ENCODE data around the gene SPATS2. TPM values are rescaled to one million over a fixed set of nuclear protein-coding genes. Genes with fewer than 3 reads are reported as not detected.

Gene SPATS2
- total RNA-seq, 6 experiments from 2014 or later: 33.4 to 64.4 (median 50.9) TPM

- Mint-ChIP-seq H3K27ac (no peak overlapping the region), H3K4me1 (ENCODE audit: low read depth) (peaks cover 6% of the 10 kb centered on the region), H3K4me3 (no peak overlapping the region), H3K36me3 (ENCODE audit: low read depth) (peaks cover 12% of the 10 kb centered on the region; the same call in 1 of the 2 replicates), H3K27me3 (ENCODE audit: insufficient read depth) (peaks cover 2% of the 10 kb centered on the region; the same call in 1 of the 2 replicates), H3K9me3 (no peaks in the 10 kb centered on the region)
- TF ChIP-seq, protein P1, sequence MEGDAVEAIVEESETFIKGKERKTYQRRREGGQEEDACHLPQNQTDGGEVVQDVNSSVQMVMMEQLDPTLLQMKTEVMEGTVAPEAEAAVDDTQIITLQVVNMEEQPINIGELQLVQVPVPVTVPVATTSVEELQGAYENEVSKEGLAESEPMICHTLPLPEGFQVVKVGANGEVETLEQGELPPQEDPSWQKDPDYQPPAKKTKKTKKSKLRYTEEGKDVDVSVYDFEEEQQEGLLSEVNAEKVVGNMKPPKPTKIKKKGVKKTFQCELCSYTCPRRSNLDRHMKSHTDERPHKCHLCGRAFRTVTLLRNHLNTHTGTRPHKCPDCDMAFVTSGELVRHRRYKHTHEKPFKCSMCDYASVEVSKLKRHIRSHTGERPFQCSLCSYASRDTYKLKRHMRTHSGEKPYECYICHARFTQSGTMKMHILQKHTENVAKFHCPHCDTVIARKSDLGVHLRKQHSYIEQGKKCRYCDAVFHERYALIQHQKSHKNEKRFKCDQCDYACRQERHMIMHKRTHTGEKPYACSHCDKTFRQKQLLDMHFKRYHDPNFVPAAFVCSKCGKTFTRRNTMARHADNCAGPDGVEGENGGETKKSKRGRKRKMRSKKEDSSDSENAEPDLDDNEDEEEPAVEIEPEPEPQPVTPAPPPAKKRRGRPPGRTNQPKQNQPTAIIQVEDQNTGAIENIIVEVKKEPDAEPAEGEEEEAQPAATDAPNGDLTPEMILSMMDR (IDR thresholded peaks at IDR 0.05): no peak
- no peak for DNase-seq
Observed at GRCh38 chr12:49564686-49565405, 197.6 kb downstream of the SPATS2 start.

GRCh38 chr12:49565406-49566265, 198.4 kb downstream of the SPATS2 start:
- H3K4me3 Mint-ChIP-seq: no peak overlapping the region
- H3K4me1 Mint-ChIP-seq (ENCODE audit: low read depth): peaks cover 9% of the 10 kb centered on the region
- TF ChIP-seq, protein P1 (IDR thresholded peaks at IDR 0.05): no peak
- H3K27ac Mint-ChIP-seq: no peak overlapping the region
- peaks cover 12% of the 10 kb centered on the region; the same call in 1 of the 2 replicates for H3K36me3 Mint-ChIP-seq (ENCODE audit: low read depth)
- DNase-seq: no peak
- no peaks in the 10 kb centered on the region for H3K9me3 Mint-ChIP-seq
- H3K27me3 Mint-ChIP-seq (ENCODE audit: insufficient read depth): peaks cover 2% of the 10 kb centered on the region; the same call in 1 of the 2 replicates

- TF ChIP-seq, protein P1 (IDR thresholded peaks at IDR 0.05): no peak
- H3K4me3 Mint-ChIP-seq: no peak overlapping the region
- peaks cover 2% of the 10 kb centered on the region; the same call in 1 of the 2 replicates for H3K27me3 Mint-ChIP-seq (ENCODE audit: insufficient read depth)
- H3K36me3 Mint-ChIP-seq (ENCODE audit: low read depth): peaks cover 12% of the 10 kb centered on the region; the same call in 1 of the 2 replicates
- H3K27ac Mint-ChIP-seq: no peak overlapping the region
- no peak for DNase-seq
- no peaks in the 10 kb centered on the region for H3K9me3 Mint-ChIP-seq
- peaks cover 12% of the 10 kb centered on the region for H3K4me1 Mint-ChIP-seq (ENCODE audit: low read depth)
Observed at GRCh38 chr12:49566361-49566760, 199.1 kb downstream of the SPATS2 start.

DNA sequence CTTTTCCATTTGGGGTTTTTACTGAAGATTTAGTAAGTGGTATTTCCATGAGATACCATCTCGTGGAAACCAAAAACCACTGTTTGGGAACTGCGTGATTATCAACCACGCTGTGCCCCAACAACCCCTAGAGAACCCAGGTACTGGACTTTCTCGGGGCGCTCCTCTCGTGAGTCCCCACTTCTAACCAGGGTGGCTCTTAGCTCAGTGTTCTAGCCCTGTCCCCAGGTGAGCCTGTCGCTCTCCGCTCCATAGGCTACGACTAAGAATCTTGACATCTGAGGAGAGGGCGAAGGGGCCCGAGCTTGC, 200.0 kb downstream of the SPATS2 start:
- Mint-ChIP-seq H3K27ac (peak overlapping the region; percentile 99), H3K9me3 (no peaks in the 10 kb centered on the region), H3K36me3 (ENCODE audit: low read depth) (peaks cover 12% of the 10 kb centered on the region; the same call in 1 of the 2 replicates), H3K4me1 (ENCODE audit: low read depth) (peaks cover 12% of the 10 kb centered on the region), H3K4me3 (peak overlapping the region; percentile 98), H3K27me3 (ENCODE audit: insufficient read depth) (peaks cover 2% of the 10 kb centered on the region; the same call in 1 of the 2 replicates)
- DNase-seq: no peak
- TF ChIP-seq, protein P1 (IDR thresholded peaks at IDR 0.05): no peak

DNA sequence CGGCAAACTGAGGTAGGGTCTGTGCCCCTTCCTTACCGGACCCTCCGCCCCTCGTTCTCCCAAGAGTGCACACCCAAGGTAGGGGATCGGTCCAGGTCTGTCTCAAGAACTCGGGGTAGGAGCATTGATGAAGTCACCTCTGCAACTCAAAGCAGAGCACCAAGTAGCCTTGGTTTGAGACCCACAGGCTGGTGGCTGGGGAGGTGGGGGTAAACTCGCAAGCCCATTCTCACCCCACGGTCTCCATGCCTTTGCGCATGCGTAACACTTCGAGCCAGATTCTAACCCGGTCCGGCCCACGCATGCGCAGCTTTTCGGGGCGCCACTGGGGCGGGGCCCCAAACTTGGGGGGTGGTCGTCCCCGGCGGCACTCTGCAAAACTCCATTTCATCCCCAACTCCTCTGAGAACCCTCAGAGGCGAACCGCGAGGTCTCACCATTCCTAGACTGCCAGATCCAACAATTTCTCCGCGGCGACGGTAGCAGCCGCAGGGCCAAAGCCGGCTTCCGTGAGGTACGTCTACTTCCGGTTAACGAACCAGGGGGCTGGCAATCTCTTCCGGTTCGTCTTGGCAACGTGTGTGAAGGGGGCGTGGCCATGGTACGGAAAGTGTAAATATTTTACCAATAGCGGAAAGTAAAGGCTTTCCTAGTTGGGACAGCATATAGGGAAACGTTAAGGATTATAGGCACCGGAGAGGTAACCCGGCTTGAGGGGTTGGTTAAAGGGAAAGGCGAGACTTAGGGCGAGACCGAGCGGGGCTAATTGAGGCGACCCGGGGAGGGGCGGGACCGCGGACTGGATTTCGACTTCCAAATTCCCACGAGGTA, 200.6 kb downstream of the SPATS2 start, which contains the start of gene MCRS1:
Gene MCRS1, minus strand, starts transcription at position 532 of the 831 bp plus-strand sequence. CDS start 1,411 bp downstream, outside the sequence.
- Mint-ChIP-seq H3K9me3 (no peaks in the 10 kb centered on the region), H3K36me3 (ENCODE audit: low read depth) (peaks cover 12% of the 10 kb centered on the region; the same call in 1 of the 2 replicates), H3K4me3 (peak within 1 kb of the TSS; percentile 98), H3K27me3 (ENCODE audit: insufficient read depth) (peaks cover 2% of the 10 kb centered on the region; the same call in 1 of the 2 replicates), H3K4me1 (ENCODE audit: low read depth) (peaks cover 12% of the 10 kb centered on the region), H3K27ac (peak within 1 kb of the TSS; percentile 99)
- DNase-seq: peak; percentile 85
- TF ChIP-seq, protein P1 (IDR thresholded peaks at IDR 0.05): no peak
